SK-N-SH (cell line): ENCODE data around the gene CHRNE. TPM values are rescaled to one million over a fixed set of nuclear protein-coding genes. Genes with fewer than 3 reads are reported as not detected.

Source experiments
- CTCF ChIA-PET: fragments of 300-600, 350-600 bp; formaldehyde crosslinking; extraction: SDS; loops from one replicate; lab custom pipeline; 2021; lab: Yijun Ruan, JAX
- POLR2A ChIA-PET: fragments of 350-600 bp; sonication (Branson Sonifier 250); formaldehyde crosslinking; extraction: SDS; loops from one replicate; lab custom pipeline; 2020; ENCODE audit warnings: antibody characterized with exemption, inconsistent platforms; lab: Yijun Ruan, JAX
- DNase-seq: peaks from one replicate; pipeline ENCODE4 v3.0.0; 2012
- H2AFZ ChIP-seq: fragments of 200-600 bp; sonication (generic); 2 replicates; pipeline ENCODE4 v1.8.1; 2016; ENCODE audit warnings: antibody characterized with exemption, mild to moderate bottlenecking, low read depth
- H3F3A ChIP-seq: fragments of 200-600 bp; sonication (generic); replicated peaks from 2 replicates; pipeline ENCODE3; 2016; ENCODE audit warnings: antibody characterized with exemption, mild to moderate bottlenecking; ENCODE audit not compliant: insufficient read depth
- H3K27ac ChIP-seq, 2 experiments: fragments of 200-500 bp in 1 of 2; fragments of 200-600 bp in 1 of 2; sonication (Bioruptor generic) in 1 of 2; sonication (generic), shearing (Covaris generic) in 1 of 2; 2 replicates each; pipeline versions ENCODE4 v1.5.1 to v1.6.1; 2014 to 2016; ENCODE audit warnings: low read depth in 2 of 2, inconsistent platforms in 1 of 2, low read length in 1 of 2, mild to moderate bottlenecking in 1 of 2, mixed read lengths in 1 of 2
- H3K27me3 ChIP-seq: fragments of 200-600 bp; sonication (generic), shearing (Covaris generic); 2 replicates; pipeline ENCODE4 v1.6.1; 2016; ENCODE audit warnings: mixed run types; ENCODE audit not compliant: insufficient read depth
- H3K36me3 ChIP-seq, 2 experiments: fragments of 200-500 bp in 1 of 2; fragments of 200-600 bp in 1 of 2; sonication (Bioruptor generic) in 1 of 2; sonication (generic) in 1 of 2; replicated peaks in 1 of 2; 2 replicates each; pipeline versions ENCODE3 to v1.5.1; 2014 to 2016; ENCODE audit warnings: low read length in 1 of 2, mild to moderate bottlenecking in 1 of 2; ENCODE audit not compliant: insufficient read depth in 2 of 2, control insufficient read depth in 1 of 2
- H3K4me1 ChIP-seq, 2 experiments: fragments of 200-500 bp in 1 of 2; fragments of 200-600 bp in 1 of 2; sonication (Bioruptor generic) in 1 of 2; sonication (generic), shearing (Covaris generic) in 1 of 2; 2 replicates each; pipeline versions ENCODE4 v1.5.1 to v1.6.1; 2014 to 2016; ENCODE audit warnings: low read depth in 1 of 2, low read length in 1 of 2, mixed run types in 1 of 2; ENCODE audit not compliant: insufficient read depth in 2 of 2, control insufficient read depth in 1 of 2
- H3K4me2 ChIP-seq: fragments of 200-600 bp; sonication (generic), shearing (Covaris generic); 2 replicates; pipeline ENCODE4 v1.6.1; 2017; ENCODE audit warnings: mixed run types
- H3K4me3 ChIP-seq, 2 experiments: fragments of 200-500 bp in 1 of 2; fragments of 200-600 bp in 1 of 2; sonication (Bioruptor generic) in 1 of 2; sonication (generic), shearing (Covaris generic) in 1 of 2; 2 replicates each; pipeline versions ENCODE4 v1.5.1 to v1.8.1; 2014 to 2016; ENCODE audit warnings: low read depth in 2 of 2, inconsistent platforms in 1 of 2, low read length in 1 of 2, mild to moderate bottlenecking in 1 of 2, mixed read lengths in 1 of 2, moderate library complexity in 1 of 2
- H3K79me2 ChIP-seq: fragments of 200-600 bp; sonication (generic); 2 replicates; pipeline ENCODE4 v1.8.1; 2017; ENCODE audit warnings: mild to moderate bottlenecking; ENCODE audit not compliant: insufficient read depth
- H3K9ac ChIP-seq: fragments of 200-600 bp; sonication (generic); 2 replicates; pipeline ENCODE4 v1.6.1; 2017; ENCODE audit warnings: mixed run types
- H3K9me2 ChIP-seq: fragments of 200-600 bp; sonication (generic); 2 replicates; pipeline ENCODE4 v1.6.1; 2017; ENCODE audit warnings: mixed run types
- H3K9me3 ChIP-seq: fragments of 200-600 bp; sonication (generic); 2 replicates; pipeline ENCODE4 v1.6.1; 2017; ENCODE audit warnings: mixed run types, mild to moderate bottlenecking, moderate library complexity
- H4K20me1 ChIP-seq: fragments of 200-600 bp; sonication (generic); 2 replicates; pipeline ENCODE4 v1.6.1; 2017; ENCODE audit warnings: mild to moderate bottlenecking, mixed run types; ENCODE audit not compliant: insufficient read depth
- FOXM1 ChIP-seq: IDR thresholded peaks from 2 replicates; pipeline ENCODE4 v1.4.0; 2012; ENCODE audit warnings: low read depth, mild to moderate bottlenecking
- GATA2 ChIP-seq: sonication (generic); formaldehyde crosslinking; IDR thresholded peaks from 2 replicates; pipeline ENCODE4 v1.5.0; 2020; ENCODE audit warnings: mild to moderate bottlenecking, missing genetic modification reagents
- JUND ChIP-seq: IDR thresholded peaks from 2 replicates; pipeline ENCODE4 v1.4.0; 2012
- NRF1 ChIP-seq: IDR thresholded peaks from 2 replicates; pipeline ENCODE4 v1.6.1; 2012; ENCODE audit warnings: low read depth, mild to moderate bottlenecking, low read length
- RAD21 ChIP-seq: IDR thresholded peaks from 2 replicates; pipeline ENCODE4 v1.6.1; 2012; ENCODE audit warnings: mild to moderate bottlenecking, low read length
- SMC3 ChIP-seq: IDR thresholded peaks from 2 replicates; pipeline ENCODE4 v1.6.1; 2012; ENCODE audit warnings: low read depth, low read length, improper control_type of control experiment
- whole genome bisulfite sequencing: methylation state at CpG from one replicate; pipeline ENCODE4 v1.1.6; 2017; ENCODE audit warnings: low lambda C conversion rate; 5-methylcytosine and 5-hydroxymethylcytosine counted together
- polyA plus RNA-seq, 3 experiments: library from polyadenylated mRNA; depleted of rRNA; stranded (reverse); fragments of >200 nt; gene quantifications; 2 replicates each; pipeline ENCODE4 v1.2.3, GENCODE V29; 2012
- TF ChIP-seq, protein P1 (sequence below): fragments of 200-600 bp; sonication (generic); IDR thresholded peaks from 2 replicates; pipeline ENCODE4 v1.6.1; 2017; ENCODE audit warnings: antibody characterized with exemption, mild to moderate bottlenecking, moderate library complexity
- TF ChIP-seq, protein P2 (sequence below): IDR thresholded peaks from 2 replicates; pipeline ENCODE4 v1.4.0; 2012; ENCODE audit warnings: low read depth, borderline replicate concordance
- TF ChIP-seq, protein P3 (sequence below): IDR thresholded peaks from 2 replicates; pipeline ENCODE4 v1.4.0; 2012; ENCODE audit warnings: low read depth

CHRNE gene
- polyA plus RNA-seq, 1 of the 3 experiments (the other 2 are of a cell fraction), result 0.71 TPM

DNA sequence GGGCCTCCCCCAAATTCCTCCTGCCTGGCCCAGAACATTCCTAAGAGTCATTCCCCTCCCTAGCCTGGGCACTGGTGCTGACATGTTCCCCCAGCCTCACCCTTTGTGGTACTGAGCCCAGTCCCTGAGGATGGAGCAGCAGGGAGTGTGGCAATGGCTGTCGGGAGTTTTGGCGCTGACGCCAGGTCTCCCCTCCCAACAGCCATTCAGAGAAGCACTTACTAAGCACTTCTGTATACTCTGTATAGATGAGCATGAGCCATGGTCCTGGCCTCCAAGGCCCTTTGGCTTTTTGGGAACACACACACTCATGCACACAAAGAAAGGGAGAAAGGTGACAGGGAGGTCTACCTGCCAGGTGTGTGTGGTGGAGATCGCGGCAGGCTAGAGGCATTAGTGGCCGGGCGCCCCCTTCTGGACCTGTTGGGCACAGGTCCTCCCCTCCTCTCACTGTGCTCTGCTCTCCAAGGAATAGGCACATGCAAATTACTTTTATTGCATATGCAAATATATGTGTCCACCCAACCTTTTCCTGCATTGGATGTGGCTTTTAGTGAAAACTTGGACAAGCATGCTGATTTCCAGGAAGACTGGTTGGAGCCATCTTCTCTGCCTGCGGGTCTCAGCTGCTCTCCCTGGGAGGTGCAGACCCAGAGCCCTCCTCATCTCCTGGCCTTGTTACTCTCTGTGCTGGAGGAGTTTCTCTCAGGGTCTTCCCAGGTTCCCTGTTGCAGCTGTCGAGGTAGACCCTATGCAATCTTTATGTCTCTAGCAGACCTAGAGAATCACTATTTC is 20.9 kb downstream of the CHRNE start:
- CTCF ChIA-PET, result interaction anchor here (0.6 to 16.4 kb wide), 28 partner anchors 9 to 448 kb away, joined by 3 to 235 read pairs (median 4); partner anchors contain the start of genes ARRB2, GLTPD2, PLD2 and PSMB6
- Histone ChIP-seq H3K9me3 (no peaks in the 10 kb centered on the region), H3K27ac (no peak overlapping the region), H3K4me3 (peak overlapping the region in 1 of 2 experiments; percentile 50; a peak in 1 of 4 replicates), H3K9me2 (no peaks in the 10 kb centered on the region), H3K27me3 (no peaks in the 10 kb centered on the region), H3K79me2 (no peaks in the 10 kb centered on the region), H4K20me1 (no peaks in the 10 kb centered on the region), H3K4me1 (no peaks in the 10 kb centered on the region), H3K4me2 (no peak overlapping the region), H3K36me3 (peaks cover 0 to 37% of the 10 kb centered on the region in 2 experiments), H3F3A (no peaks in the 10 kb centered on the region), H3K9ac (no peak overlapping the region), H2AFZ (no peak overlapping the region)
- 58% methylated on average over 8 of the region's 9 CpGs for WGBS
- POLR2A ChIA-PET, result no interaction called here
- TF ChIP-seq GATA2 (no peak), SMC3 (peak; percentile 86), RAD21 (peak; percentile 78)
- TF ChIP-seq, protein P1, sequence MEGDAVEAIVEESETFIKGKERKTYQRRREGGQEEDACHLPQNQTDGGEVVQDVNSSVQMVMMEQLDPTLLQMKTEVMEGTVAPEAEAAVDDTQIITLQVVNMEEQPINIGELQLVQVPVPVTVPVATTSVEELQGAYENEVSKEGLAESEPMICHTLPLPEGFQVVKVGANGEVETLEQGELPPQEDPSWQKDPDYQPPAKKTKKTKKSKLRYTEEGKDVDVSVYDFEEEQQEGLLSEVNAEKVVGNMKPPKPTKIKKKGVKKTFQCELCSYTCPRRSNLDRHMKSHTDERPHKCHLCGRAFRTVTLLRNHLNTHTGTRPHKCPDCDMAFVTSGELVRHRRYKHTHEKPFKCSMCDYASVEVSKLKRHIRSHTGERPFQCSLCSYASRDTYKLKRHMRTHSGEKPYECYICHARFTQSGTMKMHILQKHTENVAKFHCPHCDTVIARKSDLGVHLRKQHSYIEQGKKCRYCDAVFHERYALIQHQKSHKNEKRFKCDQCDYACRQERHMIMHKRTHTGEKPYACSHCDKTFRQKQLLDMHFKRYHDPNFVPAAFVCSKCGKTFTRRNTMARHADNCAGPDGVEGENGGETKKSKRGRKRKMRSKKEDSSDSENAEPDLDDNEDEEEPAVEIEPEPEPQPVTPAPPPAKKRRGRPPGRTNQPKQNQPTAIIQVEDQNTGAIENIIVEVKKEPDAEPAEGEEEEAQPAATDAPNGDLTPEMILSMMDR, result peak; percentile 91
- DNase-seq, result peak; percentile 76

DNA sequence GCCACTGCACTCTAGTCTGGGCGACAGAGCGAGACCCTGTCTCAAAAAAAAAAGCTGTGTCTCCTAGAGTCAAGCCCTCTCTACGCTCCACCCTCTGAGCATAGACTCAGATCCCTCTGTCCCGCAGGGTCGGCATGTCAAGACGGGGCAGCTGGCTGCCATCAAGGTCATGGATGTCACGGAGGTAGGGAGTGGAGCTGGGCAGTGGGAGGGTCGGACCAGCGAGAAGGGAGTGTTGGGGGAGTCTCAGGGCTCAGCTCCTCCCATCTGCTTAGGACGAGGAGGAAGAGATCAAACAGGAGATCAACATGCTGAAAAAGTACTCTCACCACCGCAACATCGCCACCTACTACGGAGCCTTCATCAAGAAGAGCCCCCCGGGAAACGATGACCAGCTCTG is 22.0 kb downstream of the CHRNE start:
- Histone ChIP-seq H3K27ac (no peak overlapping the region), H3K9me3 (no peaks in the 10 kb centered on the region), H3F3A (no peaks in the 10 kb centered on the region), H3K4me1 (no peaks in the 10 kb centered on the region), H3K4me2 (no peak overlapping the region), H4K20me1 (no peaks in the 10 kb centered on the region), H2AFZ (no peak overlapping the region), H3K36me3 (peaks cover 0 to 27% of the 10 kb centered on the region in 2 experiments), H3K4me3 (no peak overlapping the region), H3K9ac (no peak overlapping the region), H3K27me3 (no peaks in the 10 kb centered on the region), H3K9me2 (no peaks in the 10 kb centered on the region), H3K79me2 (no peaks in the 10 kb centered on the region)
- POLR2A ChIA-PET, result no interaction called here
- WGBS, result 94% methylated on average over 14 of the region's 15 CpGs
- no peak for DNase-seq
- CTCF ChIA-PET, result interaction anchor here (0.7 to 16.4 kb wide), 17 partner anchors 11 to 171 kb away, joined by 3 to 235 read pairs (median 4); partner anchors contain the start of genes CHRNE, GLTPD2, PLD2 and PSMB6
- TF ChIP-seq, protein P2, sequence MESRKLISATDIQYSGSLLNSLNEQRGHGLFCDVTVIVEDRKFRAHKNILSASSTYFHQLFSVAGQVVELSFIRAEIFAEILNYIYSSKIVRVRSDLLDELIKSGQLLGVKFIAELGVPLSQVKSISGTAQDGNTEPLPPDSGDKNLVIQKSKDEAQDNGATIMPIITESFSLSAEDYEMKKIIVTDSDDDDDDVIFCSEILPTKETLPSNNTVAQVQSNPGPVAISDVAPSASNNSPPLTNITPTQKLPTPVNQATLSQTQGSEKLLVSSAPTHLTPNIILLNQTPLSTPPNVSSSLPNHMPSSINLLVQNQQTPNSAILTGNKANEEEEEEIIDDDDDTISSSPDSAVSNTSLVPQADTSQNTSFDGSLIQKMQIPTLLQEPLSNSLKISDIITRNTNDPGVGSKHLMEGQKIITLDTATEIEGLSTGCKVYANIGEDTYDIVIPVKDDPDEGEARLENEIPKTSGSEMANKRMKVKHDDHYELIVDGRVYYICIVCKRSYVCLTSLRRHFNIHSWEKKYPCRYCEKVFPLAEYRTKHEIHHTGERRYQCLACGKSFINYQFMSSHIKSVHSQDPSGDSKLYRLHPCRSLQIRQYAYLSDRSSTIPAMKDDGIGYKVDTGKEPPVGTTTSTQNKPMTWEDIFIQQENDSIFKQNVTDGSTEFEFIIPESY, result no peak
- TF ChIP-seq, protein P3, sequence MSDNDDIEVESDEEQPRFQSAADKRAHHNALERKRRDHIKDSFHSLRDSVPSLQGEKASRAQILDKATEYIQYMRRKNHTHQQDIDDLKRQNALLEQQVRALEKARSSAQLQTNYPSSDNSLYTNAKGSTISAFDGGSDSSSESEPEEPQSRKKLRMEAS, result no peak
- TF ChIP-seq NRF1, result no peak
- TF ChIP-seq, protein P1, result no peak
- no peak for TF ChIP-seq JUND
- TF ChIP-seq FOXM1, result no peak
